Inflammatory macrophage treated with lipopolysaccharide for 1 hour (primary cell): ENCODE data around the gene ANO1.

Source experiments
- DNase-seq, 2 donors: peaks; one replicate each; pipeline ENCODE4 v3.0.0-alpha.2; 2020 to 2022

The ANO1 gene

DNA sequence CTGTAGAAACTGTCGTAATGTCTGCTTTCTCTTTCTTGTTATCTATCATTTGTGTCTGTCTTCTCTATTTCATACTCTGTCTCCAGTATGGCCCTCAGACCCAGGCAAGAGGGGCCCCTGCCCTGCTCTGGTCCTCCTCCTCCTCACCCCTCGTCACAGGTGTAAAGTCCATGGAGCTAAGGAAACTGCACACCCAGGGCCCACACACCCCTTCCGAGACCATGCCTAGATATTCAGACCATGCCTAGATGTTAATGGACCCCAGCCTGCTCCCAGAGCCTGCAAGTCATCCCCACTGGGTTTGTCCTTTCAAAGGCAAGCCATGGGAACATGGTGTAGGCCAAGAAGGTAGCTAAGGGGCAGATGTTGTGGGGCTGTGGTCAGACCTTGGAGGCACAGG lies 24.1 kb upstream of the ANO1 start:
- DNase-seq = no peak

DNA sequence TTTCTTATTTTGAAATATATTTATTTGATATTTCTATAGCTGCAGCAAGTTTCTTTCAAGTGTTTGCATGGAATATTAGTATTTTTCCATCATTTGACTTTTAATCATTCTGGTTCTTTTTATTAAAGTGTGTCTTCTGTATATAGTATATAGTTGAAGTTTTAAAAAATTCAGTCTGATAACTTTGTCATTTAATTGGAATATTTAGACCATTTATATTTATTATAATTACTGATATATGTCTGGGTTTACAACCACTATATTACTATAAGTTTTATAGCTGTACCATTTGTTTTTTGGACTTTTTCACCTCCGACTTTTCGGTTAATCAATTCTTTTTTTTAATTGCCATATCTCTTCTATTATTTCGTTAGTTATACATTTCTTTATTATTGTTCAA lies 22.7 kb upstream of the ANO1 start:
- no peak for DNase-seq

DNA sequence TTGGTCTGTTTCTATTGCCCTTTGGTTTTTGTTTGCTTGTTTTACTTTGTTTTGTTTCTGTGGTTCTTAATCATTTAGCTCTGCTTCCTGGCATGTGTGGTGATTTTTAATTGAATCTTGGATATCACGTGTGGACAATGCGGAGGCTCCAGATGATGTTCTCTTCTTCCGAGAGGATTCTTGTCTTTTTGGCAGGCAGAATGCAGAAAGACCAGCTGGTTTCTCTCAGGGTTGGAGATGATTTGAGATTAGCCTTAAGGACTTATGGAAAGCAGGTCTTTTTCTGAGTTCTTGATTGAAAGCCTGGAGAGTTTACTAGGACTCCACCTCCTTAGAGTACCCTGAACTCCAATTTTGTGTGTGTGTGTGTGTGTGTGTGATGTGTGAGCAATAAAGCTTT lies 21.0 kb upstream of the ANO1 start:
- no peak for DNase-seq

DNA sequence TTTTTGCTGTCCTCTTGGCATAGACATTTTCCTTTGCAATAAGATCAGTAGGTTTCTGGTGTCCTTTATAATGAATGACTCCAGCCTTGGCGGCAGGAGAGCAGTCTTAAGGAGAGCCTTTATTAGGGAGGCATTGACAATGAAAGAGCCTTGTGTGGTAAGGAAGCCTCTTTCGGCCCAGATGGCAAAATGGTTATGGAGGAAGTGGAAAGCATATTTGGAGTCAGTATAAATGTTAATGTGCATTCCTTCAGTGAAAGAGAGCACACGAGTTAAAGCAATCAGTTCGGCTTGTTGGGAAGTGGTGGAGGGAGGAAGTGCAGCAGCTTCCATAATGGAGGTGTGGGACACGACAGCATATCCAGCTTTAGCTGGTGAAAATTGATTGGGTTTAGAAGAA lies 18.1 kb upstream of the ANO1 start:
- DNase-seq = no peak

DNA sequence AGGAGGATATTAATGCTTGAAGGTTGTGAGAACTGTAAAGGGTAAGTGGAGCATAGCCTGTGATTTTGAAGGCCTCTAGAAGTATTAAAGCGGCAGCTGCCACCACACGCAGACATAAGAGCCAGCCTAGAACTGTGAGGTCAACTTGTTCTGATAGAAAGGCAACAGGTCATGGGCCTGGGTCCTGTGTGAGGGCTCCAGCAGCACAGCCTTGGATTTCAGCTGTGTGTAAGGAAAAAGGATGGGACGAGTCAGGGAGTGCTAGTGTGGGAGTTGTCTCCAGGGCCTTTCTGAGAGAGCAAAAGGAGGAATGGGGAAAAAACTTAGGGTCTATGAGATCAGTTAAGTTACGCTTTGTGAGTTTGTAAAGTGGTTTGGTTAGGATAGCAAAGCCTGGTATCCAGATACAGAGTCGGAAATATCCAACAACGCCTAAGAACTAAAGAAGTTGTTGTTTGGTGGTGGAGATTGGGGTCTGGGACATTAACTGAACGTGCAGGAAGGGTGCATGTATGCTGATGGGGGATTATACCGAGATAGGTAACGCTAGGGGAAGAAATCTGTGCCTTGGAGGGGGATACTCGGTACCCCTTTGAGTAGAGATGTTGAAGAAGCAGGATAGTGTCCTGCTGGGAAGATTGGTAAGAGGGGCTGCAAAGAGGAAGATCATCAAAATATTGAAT lies 17.4 kb upstream of the ANO1 start:
- DNase-seq = no peak

DNA sequence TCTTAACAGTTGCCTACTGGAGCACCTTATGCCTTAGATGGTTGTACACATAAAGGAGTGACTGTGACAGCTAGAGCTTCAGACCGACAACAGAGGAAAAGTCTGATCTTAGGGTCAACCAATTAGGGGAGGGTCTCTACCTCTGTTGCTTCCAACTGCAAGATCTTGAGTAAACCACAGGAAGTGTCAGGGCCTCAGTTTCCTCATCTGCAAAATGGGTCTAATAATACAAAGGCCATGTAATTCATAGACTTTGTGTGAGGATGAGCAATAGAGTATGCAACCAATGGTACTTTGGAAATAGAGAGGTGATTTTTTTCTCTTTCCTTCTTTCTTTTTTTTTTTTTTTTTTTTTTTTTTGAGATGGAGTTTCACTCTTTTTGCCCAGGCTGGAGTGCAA lies 16.4 kb upstream of the ANO1 start:
- no peak for DNase-seq

DNA sequence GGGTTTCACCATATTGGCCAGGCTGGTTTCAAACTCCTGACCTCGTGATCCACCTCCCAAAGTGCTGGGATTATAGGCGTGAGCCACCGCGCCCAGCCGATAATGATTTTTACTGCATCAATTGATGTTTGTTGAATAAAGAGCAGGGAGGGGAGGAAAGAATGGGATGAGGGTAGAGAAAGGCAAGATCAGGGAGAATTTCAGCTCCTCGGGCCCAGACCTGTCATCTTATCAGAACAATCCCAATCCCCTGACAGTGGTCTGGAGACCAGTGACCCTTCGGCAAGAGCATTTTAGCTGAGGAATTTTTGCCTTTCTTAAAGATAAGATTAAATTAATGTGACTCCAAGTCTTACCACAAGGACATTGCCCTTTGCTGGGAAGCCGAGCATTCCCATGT lies 15.0 kb upstream of the ANO1 start:
- no peak for DNase-seq

DNA sequence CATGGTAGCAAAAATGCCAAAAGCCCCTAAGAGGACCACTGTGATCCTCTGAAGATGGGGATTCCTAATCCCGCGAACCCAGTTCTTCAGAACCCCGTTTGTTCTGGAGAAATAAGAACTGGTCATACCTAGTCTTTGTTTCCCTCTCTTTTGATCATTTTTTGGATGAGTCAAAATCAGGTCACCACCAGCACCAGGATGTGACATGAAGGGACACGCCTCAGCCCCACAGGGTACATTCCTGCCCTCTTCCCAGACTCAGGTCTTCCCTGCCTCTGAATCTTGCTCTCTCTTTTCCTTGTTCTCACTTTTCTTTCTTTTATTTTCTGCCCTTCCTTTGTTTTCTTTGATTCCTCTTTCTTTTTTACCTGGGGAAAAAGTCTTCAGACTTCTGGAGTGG lies 14.6 kb upstream of the ANO1 start:
- DNase-seq = no peak

DNA sequence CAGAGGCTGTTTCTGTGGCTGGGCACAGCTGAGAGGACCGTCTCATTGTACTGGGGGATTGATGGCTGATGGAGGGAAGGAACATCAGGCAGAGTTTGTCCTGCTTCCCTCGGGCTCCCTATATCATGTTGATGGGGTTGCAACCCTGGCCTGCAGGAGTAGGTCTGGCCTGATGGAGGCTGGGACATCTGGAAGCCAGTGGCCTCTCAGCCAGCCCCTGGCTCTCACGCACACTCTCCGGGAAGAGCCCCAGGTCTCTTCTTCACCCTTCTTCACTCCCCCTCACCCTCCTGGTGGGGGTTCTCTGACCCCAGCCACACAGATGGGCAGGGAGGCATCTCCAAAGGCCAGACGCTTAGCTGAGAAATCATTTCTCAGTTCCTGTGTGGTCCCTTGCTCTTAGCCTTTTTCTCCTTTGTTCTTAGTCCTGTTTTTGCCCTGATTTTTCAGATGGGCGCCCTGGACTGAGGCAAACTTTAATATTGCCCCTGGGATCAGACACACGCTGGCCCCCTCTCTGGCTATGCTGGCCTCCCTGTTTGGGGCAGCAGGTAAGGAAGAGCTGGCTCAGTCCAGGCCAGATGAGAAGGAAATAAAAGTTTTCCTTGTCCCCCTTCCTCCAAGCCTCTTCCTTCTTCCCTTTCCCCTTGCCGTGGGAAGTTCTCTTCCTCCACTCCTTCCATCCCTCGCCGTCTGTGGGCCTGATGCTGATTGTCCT lies 13.9 kb upstream of the ANO1 start:
- DNase-seq = no peak

DNA sequence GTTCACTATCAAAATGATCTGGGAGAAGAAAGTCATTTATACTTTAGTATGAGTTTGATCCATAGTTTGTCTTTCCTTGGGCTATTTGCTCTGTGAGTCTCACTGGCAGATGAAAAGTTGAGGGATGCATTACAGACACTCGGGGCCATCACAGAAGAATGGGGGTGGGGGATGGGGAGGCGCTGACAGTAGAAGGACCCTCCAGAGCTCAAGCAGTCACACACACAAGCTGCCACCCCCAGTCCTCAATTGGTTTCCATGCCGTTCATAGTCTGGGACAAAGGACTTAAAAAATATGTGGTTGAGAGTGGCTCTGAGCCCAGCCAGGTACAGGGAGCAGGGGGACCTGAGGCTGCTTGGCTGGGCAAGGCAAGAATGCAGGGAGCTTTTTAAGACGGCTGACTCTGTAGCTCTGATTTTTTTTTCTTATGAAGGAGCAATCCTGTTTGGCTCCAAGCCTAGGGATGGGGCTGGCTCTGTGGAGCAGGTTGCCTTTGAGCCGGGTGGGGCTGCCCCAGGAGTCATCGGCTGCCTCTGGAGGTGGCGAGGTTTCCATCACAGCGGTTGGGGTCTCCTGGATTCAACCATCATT lies 13.3 kb upstream of the ANO1 start:
- no peak for DNase-seq

DNA sequence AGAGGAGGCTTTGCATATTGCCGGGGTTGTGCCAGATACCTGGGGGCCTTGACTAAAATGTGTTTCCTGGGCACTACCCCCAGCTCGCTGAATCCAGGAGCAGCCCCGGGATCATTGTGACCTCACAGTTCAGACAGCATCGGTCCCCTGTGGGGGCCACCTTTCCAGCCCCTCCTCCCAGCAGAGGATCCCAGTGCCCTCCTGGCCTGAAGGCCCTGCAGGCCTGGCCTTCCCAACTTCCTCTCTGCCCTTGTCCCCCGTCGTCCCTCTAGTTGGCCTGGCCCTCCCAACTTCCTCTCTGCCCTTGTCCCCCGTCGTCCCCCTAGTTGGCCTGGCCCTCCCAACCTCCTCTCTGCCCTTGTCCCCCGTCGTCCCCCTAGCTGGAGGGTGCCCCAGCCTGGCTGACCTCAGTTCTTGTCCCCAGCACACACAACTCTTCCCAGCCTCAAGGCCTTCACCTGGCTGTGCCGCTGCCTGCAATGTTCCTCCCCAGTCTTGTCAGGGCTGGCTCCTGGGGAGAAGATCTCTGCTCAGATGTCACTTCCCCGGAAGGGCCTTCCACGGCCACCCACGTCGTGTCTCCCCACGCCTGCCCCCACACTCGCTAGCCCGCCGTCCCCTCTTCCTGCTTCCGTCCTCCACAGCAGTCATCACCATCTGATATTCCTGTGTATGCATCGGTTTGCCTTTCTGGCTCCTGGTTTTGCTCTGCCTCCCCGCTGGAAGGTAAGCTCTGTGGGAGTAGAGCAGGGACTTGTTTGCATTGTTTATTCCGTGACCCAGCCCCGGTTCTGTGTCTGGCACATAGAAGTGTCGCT lies 12.6 kb upstream of the ANO1 start:
- no peak for DNase-seq

DNA sequence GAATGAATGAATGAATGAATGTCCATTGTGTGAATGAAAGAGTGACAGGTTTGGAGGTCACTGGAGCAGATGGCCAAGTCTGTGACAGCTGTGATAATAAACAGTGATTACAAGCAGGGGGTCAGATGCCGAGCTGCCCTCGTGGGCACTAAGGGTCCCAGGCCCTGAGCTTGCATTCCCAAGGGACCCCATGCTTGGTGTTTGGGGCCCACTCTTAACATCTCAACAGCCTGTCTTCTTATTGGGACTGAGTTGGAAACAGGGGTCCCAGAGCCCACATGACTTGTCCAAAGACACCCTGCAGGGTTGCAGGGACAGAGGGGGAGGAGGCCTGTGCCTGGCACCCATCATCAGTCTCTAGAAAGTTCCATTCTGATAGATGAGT lies 12.0 kb upstream of the ANO1 start:
- DNase-seq = no peak

DNA sequence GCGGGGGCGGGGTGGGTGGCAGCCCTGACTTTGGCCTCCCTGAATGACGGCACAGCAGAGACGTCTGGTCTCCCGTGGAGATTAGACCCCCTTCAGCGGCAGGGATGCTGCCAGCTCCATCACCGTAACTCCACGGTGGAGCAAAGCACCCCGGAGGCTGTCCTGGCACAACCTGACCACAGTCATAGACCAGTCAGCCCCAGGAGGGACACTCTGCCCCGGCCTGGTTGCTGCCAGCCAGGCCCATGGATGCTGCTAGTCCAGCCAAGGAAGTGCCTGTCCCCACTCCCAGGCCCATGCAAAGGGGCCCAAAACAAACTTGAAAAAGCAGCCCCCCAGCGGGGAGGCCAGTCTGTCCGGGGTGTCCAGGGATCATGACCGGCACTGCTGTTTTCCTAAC lies 11.5 kb upstream of the ANO1 start:
- no peak for DNase-seq

DNA sequence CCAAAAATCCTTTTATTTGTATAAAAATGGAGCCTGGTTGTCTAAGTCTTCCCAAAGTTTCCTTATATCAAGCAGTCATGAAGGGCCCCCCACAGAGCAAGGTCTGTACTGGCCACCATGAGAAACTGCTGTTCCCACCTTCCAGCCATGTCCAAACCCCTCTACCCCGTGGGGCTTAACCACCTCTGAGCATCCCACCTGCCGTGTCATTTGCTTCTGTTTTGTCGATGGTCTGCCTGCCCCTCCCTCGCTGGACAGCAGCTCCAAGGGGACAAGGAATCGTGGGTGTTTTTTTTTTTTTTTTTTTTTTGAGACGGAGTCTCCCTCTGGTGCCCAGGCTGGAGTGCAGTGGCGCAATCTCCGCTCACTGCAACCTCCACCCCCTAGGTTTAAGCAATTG lies 11.1 kb upstream of the ANO1 start:
- no peak for DNase-seq

DNA sequence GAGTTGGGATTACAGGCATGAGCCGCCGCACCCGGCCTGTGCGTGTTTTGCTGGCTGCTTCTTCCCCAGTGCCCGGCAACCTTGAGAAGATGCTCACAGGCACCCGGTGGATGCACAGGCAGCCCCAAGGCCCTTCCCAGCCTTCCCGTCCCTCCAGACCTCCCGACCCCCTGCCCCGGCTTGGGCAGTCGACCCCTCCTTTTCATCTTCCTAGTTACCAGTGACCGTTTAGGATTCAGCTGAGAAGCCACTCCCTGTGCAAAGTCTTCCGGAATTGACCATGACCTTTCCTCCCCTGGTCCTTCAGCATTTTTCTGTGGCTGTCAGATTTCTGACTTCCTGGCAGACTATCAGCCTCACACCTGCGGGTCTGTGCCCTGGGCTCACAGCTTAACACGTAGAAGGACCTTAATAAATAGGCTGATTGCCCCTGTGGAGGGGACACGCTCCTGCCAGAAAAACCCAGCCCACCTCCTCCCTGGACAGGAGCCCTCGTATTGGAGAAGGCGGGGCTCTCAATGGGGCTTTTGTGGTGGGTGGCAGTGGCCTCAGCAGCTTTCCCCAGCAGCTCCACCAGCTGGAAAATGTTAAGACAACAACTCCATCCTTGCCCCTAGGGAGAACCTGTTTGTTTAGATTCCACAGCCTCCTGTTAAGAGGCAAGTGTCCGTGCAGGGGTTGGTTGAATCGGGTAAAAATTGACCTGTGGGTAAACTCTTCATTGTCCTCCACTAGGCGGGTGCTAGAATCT lies 10.4 kb upstream of the ANO1 start:
- no peak for DNase-seq

DNA sequence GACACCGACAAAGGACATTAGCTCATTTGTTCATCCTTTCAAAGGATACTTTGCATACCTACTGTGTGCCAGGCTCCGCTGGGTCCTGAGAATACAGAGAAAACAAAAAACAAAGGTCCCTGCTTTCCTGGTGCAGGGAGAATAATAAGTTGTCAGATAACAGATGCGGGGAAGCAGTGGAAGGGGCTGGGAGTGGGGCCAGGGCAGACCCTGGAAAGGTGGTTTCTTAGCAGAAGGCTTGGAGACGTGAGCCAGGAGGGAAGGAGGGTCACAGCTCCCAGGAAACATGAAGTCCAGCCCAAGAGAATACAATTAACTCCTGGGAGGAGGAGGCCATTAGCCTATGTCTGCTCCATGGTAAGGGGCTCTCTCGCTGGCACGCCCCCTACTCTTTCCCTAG lies 9.8 kb upstream of the ANO1 start:
- no peak for DNase-seq

DNA sequence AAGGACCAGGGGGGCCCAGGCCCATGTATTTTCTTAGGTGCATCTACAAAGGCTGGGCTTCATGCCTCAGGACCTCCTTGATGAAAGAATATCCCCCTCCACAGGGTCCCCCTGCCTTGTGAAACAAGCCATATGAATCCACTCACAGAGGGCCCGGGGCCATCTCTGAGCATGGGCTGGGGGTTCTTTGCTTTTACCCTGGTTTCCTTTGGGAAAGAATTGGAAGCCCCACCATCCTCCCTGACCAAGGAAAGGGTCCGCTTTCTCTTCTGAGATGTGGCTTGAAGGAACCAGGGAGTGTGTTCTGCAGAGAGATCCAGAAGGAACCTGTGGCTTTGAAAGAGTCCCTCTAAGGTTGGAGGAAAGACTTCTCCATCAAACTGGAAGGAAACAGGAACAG lies 9.2 kb upstream of the ANO1 start:
- DNase-seq = no peak

DNA sequence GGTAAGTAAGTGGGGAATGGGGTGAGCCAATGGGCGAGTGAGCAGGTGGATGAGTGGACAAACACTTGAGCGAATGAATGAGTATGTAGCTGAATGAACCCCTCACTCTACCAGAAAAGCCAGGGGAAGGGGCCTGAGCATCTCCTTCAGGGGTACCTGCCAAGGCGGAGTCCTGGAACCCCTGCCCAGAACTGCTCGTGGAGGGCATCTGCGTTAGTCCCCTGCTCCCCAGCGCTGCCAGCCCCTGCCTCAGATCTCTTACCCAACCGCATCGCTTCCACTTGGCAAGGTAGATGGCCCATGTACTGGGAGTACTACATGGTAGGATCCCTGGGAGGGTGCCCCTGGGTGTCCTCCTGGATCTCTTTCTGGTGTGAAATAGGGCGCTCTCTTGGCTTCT lies 7.4 kb upstream of the ANO1 start:
- no peak for DNase-seq

DNA sequence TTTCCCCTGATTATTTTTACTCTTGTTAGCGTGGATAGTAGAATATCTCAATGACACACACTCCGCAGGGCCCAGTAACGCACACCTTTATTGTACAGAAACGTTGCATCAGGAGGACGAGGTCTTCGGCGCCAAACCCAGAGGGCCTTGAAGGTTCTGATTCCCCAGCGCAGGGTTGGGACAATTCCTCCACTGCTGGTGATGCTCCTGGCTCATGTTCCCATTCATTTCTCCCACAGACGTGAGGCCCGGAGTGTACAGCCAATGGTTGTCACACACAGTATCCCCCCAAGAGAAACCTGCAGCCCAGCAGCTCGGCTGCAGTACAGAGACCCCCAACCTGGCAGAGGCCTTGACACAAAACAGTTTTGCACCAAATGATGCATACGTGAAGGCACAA lies 6.1 kb upstream of the ANO1 start:
- no peak for DNase-seq

DNA sequence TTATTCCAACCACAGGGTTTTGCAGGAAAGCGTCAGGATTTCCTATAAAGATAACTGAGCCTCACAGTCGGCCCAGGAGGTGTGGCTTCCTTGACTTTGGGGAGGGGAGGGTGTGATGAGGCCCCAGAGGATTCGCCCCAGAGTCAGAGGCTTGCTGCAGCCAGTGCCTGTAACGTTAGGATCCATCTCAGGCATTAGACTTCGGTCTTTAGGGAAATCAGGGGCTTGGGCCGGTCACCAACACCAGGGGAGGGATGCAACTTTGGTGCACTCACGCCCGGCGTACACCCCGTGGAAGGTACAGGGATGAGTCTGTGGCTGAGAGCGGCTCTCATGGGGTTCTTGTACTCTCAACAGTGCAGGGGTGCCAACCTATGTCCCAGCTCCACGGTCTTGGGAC lies 5.7 kb upstream of the ANO1 start:
- DNase-seq = no peak

DNA sequence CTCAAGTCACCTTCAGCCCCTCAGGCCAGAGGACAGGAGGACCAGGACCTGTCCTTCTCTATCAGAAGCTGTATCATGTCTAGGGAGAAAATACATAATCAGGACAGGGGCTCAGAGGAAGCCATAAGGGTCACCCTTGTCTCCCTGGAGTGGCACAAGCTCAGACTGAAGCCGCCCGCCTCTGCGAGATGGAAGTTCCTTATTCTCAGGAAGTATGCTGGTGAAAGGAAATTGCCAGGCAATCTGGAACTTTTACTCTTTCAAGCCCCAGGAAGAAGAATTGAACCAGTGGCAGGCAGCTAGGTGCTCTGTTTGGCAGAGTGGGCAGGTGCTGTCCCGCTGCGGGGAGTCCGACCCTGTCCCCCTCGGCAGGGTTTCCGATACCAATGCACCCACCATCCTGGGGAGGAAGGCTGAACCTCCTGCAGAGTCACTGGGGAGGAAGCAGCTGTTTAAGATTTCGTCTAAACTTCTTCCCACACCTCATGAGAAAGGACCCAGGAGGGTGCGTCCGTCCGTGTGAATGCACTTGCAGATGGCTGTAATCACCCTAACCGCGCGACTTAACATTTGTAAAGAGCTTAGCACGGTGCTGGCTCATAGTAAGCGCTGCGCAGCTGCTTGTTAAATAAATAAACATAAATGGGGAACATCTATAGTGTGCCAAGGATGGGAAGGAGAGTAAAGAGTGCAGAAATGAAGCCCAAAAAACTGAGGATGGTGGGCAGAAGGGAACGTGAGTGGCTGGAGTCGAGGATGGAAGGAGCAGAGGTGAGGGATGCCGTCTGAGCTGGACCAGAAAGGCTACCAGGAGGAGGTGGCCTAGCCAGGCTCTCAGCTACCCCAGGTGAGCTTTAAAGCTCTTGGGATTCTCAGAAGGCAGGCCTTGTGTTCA lies 5.0 kb upstream of the ANO1 start:
- DNase-seq = peak; percentile 1 to 4

DNA sequence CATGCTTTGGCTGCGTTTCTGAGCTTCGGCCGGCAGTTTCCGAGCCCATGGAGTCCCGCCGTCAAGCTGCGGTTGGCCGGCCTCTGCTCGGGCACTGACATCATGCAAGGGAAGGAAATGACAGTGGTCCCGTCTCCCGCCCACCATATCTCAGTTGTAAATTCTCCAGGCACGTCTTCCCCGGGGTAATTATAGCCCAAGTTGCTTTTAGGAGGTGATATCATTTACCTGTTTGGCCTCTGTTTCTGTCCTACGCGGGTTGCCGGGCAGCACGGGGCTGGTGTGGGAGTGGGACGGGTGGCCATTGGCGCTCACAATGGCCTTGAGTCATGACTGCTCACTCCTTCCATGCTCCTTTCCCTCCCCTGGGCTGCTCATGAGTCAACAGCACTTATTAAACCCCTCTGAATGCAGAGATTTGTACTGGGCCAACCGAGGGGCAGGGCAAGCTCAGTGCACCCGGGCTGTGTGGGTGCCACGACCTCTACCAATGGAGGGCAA lies 4.2 kb upstream of the ANO1 start:
- peak in 1 of 2 donors; percentile 2 for DNase-seq
